Stomach (tissue), 9 donors: ENCODE results near the gene CASR. TPM values are rescaled to one million over a fixed set of nuclear protein-coding genes. Genes with fewer than 3 reads are reported as not detected.

Experiments used
- DNase-seq, 2 donors: peaks; one replicate each; pipeline versions ENCODE4 v3.0.0 to v3.0.0-alpha.2; 2013 to 2019
- H3K27ac ChIP-seq, 5 donors: fragments of 200-600 bp in 4 of 5; sonication (generic) in 4 of 5; one replicate each; pipeline ENCODE4 v1.5.1; 2013 to 2019; ENCODE audit warnings: mild to moderate bottlenecking in 1 of 5, moderate library complexity in 1 of 5
- H3K27me3 ChIP-seq, 3 donors: fragments of 200-600 bp; sonication (generic); one replicate each; pipeline ENCODE4 v1.5.1; 2017 to 2019; ENCODE audit warnings: mixed run types in 1 of 3
- H3K36me3 ChIP-seq, 4 donors: fragments of 200-600 bp; sonication (generic); 1 replicate in 3 of 4; 2 replicates in 1 of 4; pipeline ENCODE4 v1.5.1; 2016 to 2019
- H3K4me1 ChIP-seq, 4 donors: fragments of 200-600 bp; sonication (generic); one replicate each; pipeline ENCODE4 v1.5.1; 2016 to 2019
- H3K4me3 ChIP-seq, 4 donors: fragments of 200-600 bp; sonication (generic) in 3 of 4; one replicate each; pipeline ENCODE4 v1.5.1; 2016 to 2019; ENCODE audit warnings: mild to moderate bottlenecking in 1 of 4
- H3K9me3 ChIP-seq, 4 donors: fragments of 200-600 bp; sonication (generic); one replicate each; pipeline ENCODE4 v1.5.1; 2016 to 2019
- EP300 ChIP-seq: sonication (generic); formaldehyde crosslinking; IDR thresholded peaks from one replicate; pipeline ENCODE4 v1.6.1; 2017; ENCODE audit warnings: antibody characterized with exemption
- POLR2A ChIP-seq, 4 donors: fragments of 450-650 bp; IDR thresholded peaks; one replicate each; pipeline ENCODE4 v1.6.1; 2016; ENCODE audit warnings: antibody characterized with exemption in 4 of 4, control low read depth in 2 of 4, mild to moderate bottlenecking in 1 of 4, moderate library complexity in 1 of 4
- POLR2AphosphoS5 ChIP-seq, 3 donors: sonication (generic); formaldehyde crosslinking; IDR thresholded peaks; one replicate each; pipeline ENCODE4 v1.6.1; 2016; ENCODE audit warnings: antibody characterized with exemption in 3 of 3
- WGBS, 5 donors: extraction: QIAGEN DNeasy Blood & Tissue Kit in 3 of 5; methylation state at CpG; one replicate each; pipeline versions ENCODE4 v1.1.5 to v1.1.7; 2013 to 2018; 5-methylcytosine and 5-hydroxymethylcytosine counted together
- intact Hi-C: fragments of 100-400 bp; cut with DNase I; formaldehyde crosslinking; loops from one replicate; pipeline ENCODE4 v1.15.1; 2023; ENCODE audit warnings: low total_unique reads
- polyA plus RNA-seq, 3 donors: library from polyadenylated mRNA; stranded (reverse); fragments of 200-250 nt; gene quantifications; one replicate each; pipeline ENCODE4 v1.2.3, GENCODE V29; 2013
- total RNA-seq, 5 donors: library from RNA; depleted of rRNA; stranded (reverse); fragments of >200 nt; gene quantifications; one replicate each; pipeline versions ENCODE4 v1.1.0 to v1.2.3, GENCODE V29; 2014 to 2016
- TF ChIP-seq, protein P1 (sequence below), 7 experiments: fragments of 450-650 bp in 4 of 7; fragments of 200-600 bp in 3 of 7; sonication (generic) in 3 of 7; IDR thresholded peaks; one replicate each; pipeline ENCODE4 v1.5.1; 2016 to 2019; ENCODE audit warnings: antibody characterized with exemption in 7 of 7, control low read depth in 2 of 7, mild to moderate bottlenecking in 1 of 7
- donor health status: healthy with polysubstance abuse.
- donor health status: Bipolar disorder and iron deficiency.
- donor health status: healthy.

The CASR gene
- total and polyA plus RNA-seq, 8 donors = 0.03 to 3.0 (median 0.43) TPM; not detected in 4

DNA sequence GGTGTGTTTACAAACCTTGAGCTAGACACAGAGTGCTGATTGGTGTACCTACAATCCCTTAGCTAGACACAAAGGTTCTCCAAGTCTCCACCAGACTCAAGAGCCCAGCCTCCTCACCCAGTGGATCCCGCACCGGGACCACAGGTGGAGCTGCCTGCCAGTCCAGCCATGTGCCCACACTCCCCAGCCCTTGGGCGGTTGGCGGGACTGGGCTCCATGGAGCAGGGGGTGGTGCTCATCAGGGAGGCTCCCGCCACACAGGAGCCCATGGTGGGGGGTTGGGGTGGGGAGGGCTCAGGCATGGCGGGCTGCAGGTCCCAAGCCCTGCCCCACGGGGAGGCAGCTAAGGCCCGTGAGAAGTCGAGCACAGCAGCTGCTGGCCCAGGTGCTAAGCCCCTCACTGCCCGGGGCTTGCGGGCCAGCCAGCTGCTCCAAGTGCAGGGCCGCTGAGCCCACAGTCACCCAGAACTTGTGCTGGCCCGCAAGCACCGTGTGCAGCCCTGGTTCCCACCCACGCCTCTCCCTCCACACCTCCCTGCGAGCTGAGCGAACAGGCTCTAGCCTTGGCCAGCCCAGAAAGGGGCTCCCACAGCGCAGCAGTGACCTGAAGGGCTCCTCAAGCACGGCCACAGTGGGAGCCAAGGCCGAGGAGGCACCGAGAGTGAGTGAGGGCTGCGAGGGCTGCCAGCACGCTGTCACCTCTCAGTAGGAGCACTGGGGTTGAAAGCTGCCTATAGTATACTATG lies 43.7 kb downstream of the CASR start:
- WGBS, 5 donors = 93 to 96% (median 93%) methylated on average over 10 to 23 of the region's 23 CpGs
- no peak overlapping the region for H3K27ac ChIP-seq
- peaks cover 0 to 10% (median 0%) of the 10 kb centered on the region in 3 donors for H3K27me3 ChIP-seq
- no peak overlapping the region for H3K4me3 ChIP-seq
- H3K36me3 ChIP-seq = no peaks in the 10 kb centered on the region
- peaks cover 0 to 6% (median 0%) of the 10 kb centered on the region in 4 donors for H3K9me3 ChIP-seq
- no peak for DNase-seq
- TF ChIP-seq POLR2A (IDR thresholded peaks at IDR 0.05) = no peak
- TF ChIP-seq, protein P1, sequence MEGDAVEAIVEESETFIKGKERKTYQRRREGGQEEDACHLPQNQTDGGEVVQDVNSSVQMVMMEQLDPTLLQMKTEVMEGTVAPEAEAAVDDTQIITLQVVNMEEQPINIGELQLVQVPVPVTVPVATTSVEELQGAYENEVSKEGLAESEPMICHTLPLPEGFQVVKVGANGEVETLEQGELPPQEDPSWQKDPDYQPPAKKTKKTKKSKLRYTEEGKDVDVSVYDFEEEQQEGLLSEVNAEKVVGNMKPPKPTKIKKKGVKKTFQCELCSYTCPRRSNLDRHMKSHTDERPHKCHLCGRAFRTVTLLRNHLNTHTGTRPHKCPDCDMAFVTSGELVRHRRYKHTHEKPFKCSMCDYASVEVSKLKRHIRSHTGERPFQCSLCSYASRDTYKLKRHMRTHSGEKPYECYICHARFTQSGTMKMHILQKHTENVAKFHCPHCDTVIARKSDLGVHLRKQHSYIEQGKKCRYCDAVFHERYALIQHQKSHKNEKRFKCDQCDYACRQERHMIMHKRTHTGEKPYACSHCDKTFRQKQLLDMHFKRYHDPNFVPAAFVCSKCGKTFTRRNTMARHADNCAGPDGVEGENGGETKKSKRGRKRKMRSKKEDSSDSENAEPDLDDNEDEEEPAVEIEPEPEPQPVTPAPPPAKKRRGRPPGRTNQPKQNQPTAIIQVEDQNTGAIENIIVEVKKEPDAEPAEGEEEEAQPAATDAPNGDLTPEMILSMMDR (IDR thresholded peaks at IDR 0.05) = no peak
- no peak for TF ChIP-seq EP300
- TF ChIP-seq POLR2AphosphoS5 (IDR thresholded peaks at IDR 0.05) = no peak
- intact Hi-C loops = no loop called here
- H3K4me1 ChIP-seq = no peaks in the 10 kb centered on the region

DNA sequence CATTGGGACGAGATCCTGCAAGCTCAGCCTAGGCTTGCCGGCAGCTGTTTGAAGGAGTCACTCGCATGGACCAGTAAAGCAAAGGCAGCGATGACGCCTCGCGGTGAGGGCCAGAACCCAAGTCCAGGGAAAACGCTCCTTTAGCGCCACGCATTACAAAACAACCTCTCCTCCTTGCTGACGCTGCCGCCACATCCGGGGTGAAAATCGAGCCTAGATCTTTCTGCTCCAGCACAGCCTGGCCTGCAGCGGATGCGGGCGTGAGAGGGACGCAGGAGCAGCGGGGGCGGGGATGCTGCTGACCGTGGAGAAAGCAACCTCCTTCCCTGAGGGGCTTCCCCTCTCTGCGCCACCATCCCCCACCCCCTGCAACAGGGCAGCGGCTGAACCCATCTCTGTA lies 46.7 kb downstream of the CASR start:
- Histone ChIP-seq H3K27ac (no peak overlapping the region), H3K4me3 (no peak overlapping the region), H3K27me3 (peaks cover 0 to 10% (median 0%) of the 10 kb centered on the region in 3 donors), H3K4me1 (no peaks in the 10 kb centered on the region), H3K9me3 (peaks cover 0 to 6% (median 0%) of the 10 kb centered on the region in 4 donors), H3K36me3 (no peaks in the 10 kb centered on the region)
- intact Hi-C loops = no loop called here
- no peak for TF ChIP-seq POLR2AphosphoS5 (IDR thresholded peaks at IDR 0.05)
- no peak for TF ChIP-seq EP300
- TF ChIP-seq, protein P1 (IDR thresholded peaks at IDR 0.05) = no peak
- TF ChIP-seq POLR2A (IDR thresholded peaks at IDR 0.05) = no peak
- 73 to 86% (median 77%) methylated on average over 23 of the region's 23 CpGs for WGBS, 5 donors
- no peak for DNase-seq

DNA sequence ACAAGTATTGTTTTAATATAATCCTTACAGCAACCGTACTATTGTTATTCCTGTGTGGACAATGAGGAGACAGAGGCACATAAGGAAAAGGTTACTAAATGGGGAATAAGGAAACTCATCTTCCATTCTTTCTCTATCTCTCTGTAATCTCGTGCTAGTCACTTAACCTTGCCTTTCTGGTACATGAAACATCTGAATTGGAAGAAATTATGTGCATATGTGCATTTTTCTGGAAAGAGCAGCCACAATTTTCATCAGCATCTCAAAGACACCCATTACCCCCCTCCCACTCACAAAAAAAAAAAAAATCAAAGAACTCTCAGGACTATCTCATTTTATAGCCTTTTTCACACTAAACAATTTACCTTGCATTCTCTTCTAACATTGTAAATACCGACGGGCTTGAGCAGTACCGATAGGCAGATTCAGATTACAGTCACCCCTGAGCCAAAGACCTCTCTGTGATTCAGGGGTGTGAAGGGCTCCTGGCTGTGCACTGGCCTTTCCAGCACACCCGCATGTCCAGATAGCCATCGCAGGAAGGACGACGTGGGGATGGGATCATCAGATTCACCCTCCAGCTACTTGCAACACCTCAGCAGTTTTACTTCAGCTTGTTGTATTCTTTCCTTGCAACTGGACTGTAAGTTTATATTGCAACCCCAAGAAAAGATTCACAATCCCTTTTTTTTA lies 48.1 kb downstream of the CASR start:
- Histone ChIP-seq H3K4me1 (no peaks in the 10 kb centered on the region), H3K36me3 (no peaks in the 10 kb centered on the region), H3K27ac (no peak overlapping the region), H3K27me3 (peaks cover 0 to 10% (median 0%) of the 10 kb centered on the region in 3 donors), H3K9me3 (peaks cover 0 to 6% (median 0%) of the 10 kb centered on the region in 4 donors), H3K4me3 (no peak overlapping the region)
- TF ChIP-seq EP300 (no peak), POLR2A (IDR thresholded peaks at IDR 0.05) (no peak), POLR2AphosphoS5 (IDR thresholded peaks at IDR 0.05) (no peak)
- TF ChIP-seq, protein P1 (IDR thresholded peaks at IDR 0.05) = no peak
- no peak for DNase-seq
- WGBS, 5 donors = 61 to 77% (median 71%) methylated on average over 9 of the region's 9 CpGs
- intact Hi-C loops = no loop called here

DNA sequence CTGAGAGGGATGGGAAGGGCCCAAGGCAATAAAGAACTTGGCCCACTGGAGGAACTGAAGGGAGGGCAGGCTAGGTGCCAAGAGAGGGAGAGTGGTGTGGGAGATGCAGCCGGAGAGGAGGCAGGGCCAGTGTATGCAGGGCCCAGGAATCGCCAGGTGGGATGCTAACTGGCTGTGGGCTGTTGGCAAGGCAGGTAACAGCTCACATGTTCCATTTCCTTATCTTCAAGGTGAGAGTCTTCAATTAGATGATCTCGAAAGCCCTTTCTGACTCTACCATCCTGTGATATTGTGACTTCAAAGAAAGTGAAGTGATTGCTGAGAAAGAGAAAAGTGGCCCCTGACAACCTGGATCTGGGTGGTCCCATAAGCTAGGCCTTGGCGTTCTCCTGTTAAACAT lies 49.0 kb downstream of the CASR start:
- Histone ChIP-seq H3K36me3 (no peaks in the 10 kb centered on the region), H3K4me1 (no peaks in the 10 kb centered on the region), H3K9me3 (no peaks in the 10 kb centered on the region), H3K4me3 (no peak overlapping the region), H3K27ac (no peak overlapping the region), H3K27me3 (peaks cover 0 to 10% (median 0%) of the 10 kb centered on the region in 3 donors)
- WGBS, 5 donors = 57 to 82% (median 77%) methylated on average over 4 of the region's 4 CpGs
- TF ChIP-seq POLR2AphosphoS5 (IDR thresholded peaks at IDR 0.05) (no peak), EP300 (no peak), POLR2A (IDR thresholded peaks at IDR 0.05) (no peak)
- TF ChIP-seq, protein P1 (IDR thresholded peaks at IDR 0.05) = no peak
- intact Hi-C loops = no loop called here
- no peak for DNase-seq
